SU-DHL-6 (cell line): ENCODE data around the gene LRRK1.

ENCODE experiments used
- EZH2phosphoT487 ChIP-seq: fragments of 200-600 bp; sonication (generic), shearing (Covaris generic); conservative IDR thresholded peaks from 2 replicates; pipeline ENCODE4 v1.6.1; 2018; ENCODE audit warnings: mild to moderate bottlenecking, antibody characterized with exemption, low read length, moderate library complexity, mixed read lengths
- TF ChIP-seq, protein P1 (sequence below): fragments of 200-600 bp; sonication (generic); IDR thresholded peaks from one replicate; pipeline ENCODE4 v1.5.1; 2017; ENCODE audit warnings: antibody characterized with exemption, mild to moderate bottlenecking, low read length, moderate library complexity; ENCODE audit not compliant: insufficient read depth, poor library complexity, severe bottlenecking

DNA sequence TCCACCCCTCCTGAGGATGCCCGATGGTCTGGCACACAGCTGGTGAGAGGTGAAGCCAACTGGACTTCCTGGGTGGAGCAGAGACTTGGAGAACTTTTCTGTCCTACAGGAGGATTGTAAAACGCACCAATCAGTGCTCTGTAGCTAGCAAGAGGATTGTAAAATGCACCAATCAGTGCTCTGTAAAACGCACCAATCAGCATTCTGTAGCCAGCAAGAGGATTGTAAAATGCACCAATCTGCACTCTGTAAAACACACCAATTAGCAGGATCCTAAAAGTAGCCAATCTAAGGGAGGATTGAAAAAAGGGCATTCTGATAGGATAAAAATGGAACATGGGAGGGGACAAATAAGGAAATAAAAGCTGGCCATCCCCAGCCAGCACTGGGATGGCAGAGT lies 182.5 kb downstream of the LRRK1 start:
- TF ChIP-seq, protein P1, sequence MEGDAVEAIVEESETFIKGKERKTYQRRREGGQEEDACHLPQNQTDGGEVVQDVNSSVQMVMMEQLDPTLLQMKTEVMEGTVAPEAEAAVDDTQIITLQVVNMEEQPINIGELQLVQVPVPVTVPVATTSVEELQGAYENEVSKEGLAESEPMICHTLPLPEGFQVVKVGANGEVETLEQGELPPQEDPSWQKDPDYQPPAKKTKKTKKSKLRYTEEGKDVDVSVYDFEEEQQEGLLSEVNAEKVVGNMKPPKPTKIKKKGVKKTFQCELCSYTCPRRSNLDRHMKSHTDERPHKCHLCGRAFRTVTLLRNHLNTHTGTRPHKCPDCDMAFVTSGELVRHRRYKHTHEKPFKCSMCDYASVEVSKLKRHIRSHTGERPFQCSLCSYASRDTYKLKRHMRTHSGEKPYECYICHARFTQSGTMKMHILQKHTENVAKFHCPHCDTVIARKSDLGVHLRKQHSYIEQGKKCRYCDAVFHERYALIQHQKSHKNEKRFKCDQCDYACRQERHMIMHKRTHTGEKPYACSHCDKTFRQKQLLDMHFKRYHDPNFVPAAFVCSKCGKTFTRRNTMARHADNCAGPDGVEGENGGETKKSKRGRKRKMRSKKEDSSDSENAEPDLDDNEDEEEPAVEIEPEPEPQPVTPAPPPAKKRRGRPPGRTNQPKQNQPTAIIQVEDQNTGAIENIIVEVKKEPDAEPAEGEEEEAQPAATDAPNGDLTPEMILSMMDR: no peak
- TF ChIP-seq EZH2phosphoT487: no peak
